H1 (cell line): ENCODE data around the gene ADGRF5. TPM values are rescaled to one million over a fixed set of nuclear protein-coding genes. Genes with fewer than 3 reads are reported as not detected.
A peak's percentile ranks its signal among the peaks of the same experiment; 100 is the strongest.

Experiments
- CTCF ChIA-PET: fragments of 300-600 bp; sonication (Branson Sonifier 250); formaldehyde crosslinking; loops from one replicate; lab custom pipeline; 2021; ENCODE audit not compliant: partially characterized antibody; lab: Charles Lee
- POLR2A ChIA-PET: fragments of 300-600 bp; sonication (Branson Sonifier 250); formaldehyde crosslinking; loops from one replicate; lab custom pipeline; 2021; ENCODE audit warnings: inconsistent platforms; ENCODE audit not compliant: partially characterized antibody; lab: Charles Lee
- DNase-seq, 2 experiments: peaks; one replicate each; pipeline versions ENCODE4 v3.0.0 to v3.0.0-alpha.2; 2010 to 2022; ENCODE audit warnings: low spot score in 2 of 2, low read depth in 1 of 2, mixed read lengths in 1 of 2
- FAIRE-seq: peaks from 2 replicates; lab custom pipeline; 2011; peaks lifted over from hg19 to GRCh38; lab: Jason Lieb, UNC
- H2AFZ ChIP-seq: 2 replicates; pipeline ENCODE4 v1.8.1; 2012; ENCODE audit warnings: low read length, inconsistent platforms
- H2AK5ac ChIP-seq: 2 replicates; pipeline ENCODE4 v1.6.1; 2013; ENCODE audit warnings: low read depth, low read length
- H2BK120ac ChIP-seq: replicated peaks from 2 replicates; pipeline ENCODE3; 2013; ENCODE audit warnings: low read depth, low read length, inconsistent platforms
- H2BK12ac ChIP-seq: 2 replicates; pipeline ENCODE4 v1.6.1; 2013; ENCODE audit warnings: low read depth, low read length
- H2BK15ac ChIP-seq: 2 replicates; pipeline ENCODE4 v1.6.1; 2013; ENCODE audit warnings: low read length
- H2BK20ac ChIP-seq: 2 replicates; pipeline ENCODE4 v1.6.1; 2013; ENCODE audit warnings: low read length
- H2BK5ac ChIP-seq: 2 replicates; pipeline ENCODE4 v1.6.1; 2013; ENCODE audit warnings: low read depth, low read length
- H3K14ac ChIP-seq: 2 replicates; pipeline ENCODE4 v1.6.1; 2013; ENCODE audit warnings: inconsistent platforms; ENCODE audit not compliant: insufficient read length
- H3K18ac ChIP-seq: 2 replicates; pipeline ENCODE4 v1.6.1; 2013; ENCODE audit warnings: low read length; ENCODE audit errors: extremely low read depth
- H3K23ac ChIP-seq: 2 replicates; pipeline ENCODE4 v1.6.1; 2013; ENCODE audit warnings: inconsistent platforms; ENCODE audit not compliant: insufficient read length
- H3K23me2 ChIP-seq: 2 replicates; pipeline ENCODE4 v1.6.1; 2013; ENCODE audit warnings: low read depth, low read length
- H3K27ac ChIP-seq: 2 replicates; pipeline ENCODE4 v1.6.1; 2011; ENCODE audit warnings: low read depth, low read length, inconsistent platforms
- H3K27me3 ChIP-seq, 4 experiments: replicated peaks in 1 of 4; 1 replicate in 1 of 4; 2 replicates in 3 of 4; pipeline versions ENCODE4 v1.6.1 to v1.8.1; 2011 to 2013; ENCODE audit warnings: low read length in 3 of 4, mild to moderate bottlenecking in 3 of 4, inconsistent platforms in 2 of 4, mixed read lengths in 2 of 4, moderate library complexity in 1 of 4; ENCODE audit not compliant: control insufficient read depth in 3 of 4, insufficient read depth in 3 of 4; ENCODE audit errors: extremely low read depth in 1 of 4
- H3K36me3 ChIP-seq, 4 experiments: 2 replicates each; pipeline versions ENCODE4 v1.6.1 to v1.8.1; 2011 to 2013; ENCODE audit warnings: mild to moderate bottlenecking in 4 of 4, low read length in 3 of 4, moderate library complexity in 2 of 4, control low read depth in 1 of 4, inconsistent platforms in 1 of 4; ENCODE audit not compliant: insufficient read depth in 4 of 4, control insufficient read depth in 2 of 4
- H3K4ac ChIP-seq: replicated peaks from 2 replicates; pipeline ENCODE3; 2013; ENCODE audit warnings: low read length, low read depth, mixed read lengths, inconsistent platforms; ENCODE audit not compliant: insufficient read length
- H3K4me1 ChIP-seq, 4 experiments: replicated peaks in 1 of 4; 1 replicate in 1 of 4; 2 replicates in 3 of 4; pipeline versions ENCODE4 v1.6.1 to v1.8.1; 2011 to 2013; ENCODE audit warnings: low read length in 3 of 4, inconsistent platforms in 2 of 4, mixed read lengths in 1 of 4; ENCODE audit not compliant: insufficient read depth in 4 of 4, control insufficient read depth in 3 of 4
- H3K4me2 ChIP-seq, 2 experiments: 2 replicates each; pipeline versions ENCODE4 v1.6.1 to v1.8.1; 2011 to 2013; ENCODE audit warnings: low read depth in 2 of 2, low read length in 2 of 2, control low read depth in 1 of 2, inconsistent platforms in 1 of 2, mild to moderate bottlenecking in 1 of 2; ENCODE audit not compliant: insufficient read depth in 1 of 2
- H3K4me3 ChIP-seq, 4 experiments: fragments of 200-600, 300-600 bp in 1 of 4; sonication (generic), shearing (Covaris generic), sonication (Bioruptor Twin) in 1 of 4; 2 replicates each; pipeline versions ENCODE4 v1.5.1 to v1.8.1; 2011 to 2016; ENCODE audit warnings: low read length in 4 of 4, low read depth in 3 of 4, control low read depth in 2 of 4, inconsistent platforms in 2 of 4, mild to moderate bottlenecking in 2 of 4, mixed read lengths in 1 of 4, moderate library complexity in 1 of 4; ENCODE audit not compliant: insufficient read depth in 2 of 4; ENCODE audit errors: extremely low read depth in 1 of 4
- H3K56ac ChIP-seq: replicated peaks from 2 replicates; pipeline ENCODE3; 2013; ENCODE audit warnings: low read depth, mild to moderate bottlenecking, mixed read lengths, low read length, inconsistent platforms; ENCODE audit not compliant: insufficient read length
- H3K79me1 ChIP-seq: 2 replicates; pipeline ENCODE4 v1.6.1; 2013; ENCODE audit warnings: low read depth, low read length, control low read depth
- H3K79me2 ChIP-seq, 2 experiments: 2 replicates each; pipeline versions ENCODE4 v1.6.1 to v1.8.1; 2012 to 2013; ENCODE audit warnings: low read length in 2 of 2, mild to moderate bottlenecking in 2 of 2, inconsistent platforms in 1 of 2; ENCODE audit not compliant: insufficient read depth in 2 of 2, control insufficient read depth in 1 of 2
- H3K9ac ChIP-seq, 4 experiments: replicated peaks in 1 of 4; 1 replicate in 1 of 4; 2 replicates in 3 of 4; pipeline versions ENCODE4 v1.6.1 to v1.8.1; 2011 to 2013; ENCODE audit warnings: low read depth in 3 of 4, low read length in 3 of 4, control low read depth in 2 of 4, mild to moderate bottlenecking in 2 of 4, moderate library complexity in 2 of 4, inconsistent platforms in 1 of 4; ENCODE audit errors: extremely low read depth in 1 of 4
- H3K9me3 ChIP-seq, 2 experiments: 2 replicates each; pipeline versions ENCODE4 v1.6.1 to v1.8.1; 2012 to 2013; ENCODE audit warnings: mild to moderate bottlenecking in 2 of 2, moderate library complexity in 2 of 2, control low read depth in 1 of 2, inconsistent platforms in 1 of 2, low read depth in 1 of 2, low read length in 1 of 2, mixed read lengths in 1 of 2; ENCODE audit not compliant: insufficient read depth in 2 of 2
- H4K20me1 ChIP-seq, 2 experiments: replicated peaks in 1 of 2; 2 replicates each; pipeline versions ENCODE3 to v1.8.1; 2011 to 2013; ENCODE audit warnings: inconsistent platforms in 2 of 2, low read length in 2 of 2, mild to moderate bottlenecking in 1 of 2; ENCODE audit not compliant: insufficient read depth in 2 of 2, control insufficient read depth in 1 of 2
- H4K5ac ChIP-seq: 2 replicates; pipeline ENCODE4 v1.6.1; 2013; ENCODE audit warnings: low read length, low read depth, mixed read lengths, inconsistent platforms; ENCODE audit not compliant: insufficient read length
- H4K8ac ChIP-seq: 2 replicates; pipeline ENCODE4 v1.8.0; 2013; ENCODE audit warnings: mild to moderate bottlenecking, moderate library complexity, low read length, inconsistent platforms; ENCODE audit not compliant: insufficient read depth; ENCODE audit errors: extremely low read depth
- H4K91ac ChIP-seq: replicated peaks from 2 replicates; pipeline ENCODE3; 2013; ENCODE audit warnings: low read length, mixed read lengths, inconsistent platforms; ENCODE audit not compliant: insufficient read length
- CEBPB ChIP-seq: IDR thresholded peaks from 2 replicates; pipeline ENCODE4 v1.6.1; 2012; ENCODE audit warnings: low read depth, low read length
- CHD2 ChIP-seq: IDR thresholded peaks from 2 replicates; pipeline ENCODE4 v1.6.1; 2012; ENCODE audit warnings: low read length, improper control_type of control experiment
- EP300 ChIP-seq, 2 experiments: IDR thresholded peaks; 1 replicate in 1 of 2; 2 replicates in 1 of 2; pipeline ENCODE4 v1.6.1; 2011 to 2012; ENCODE audit warnings: low read depth in 2 of 2, low read length in 2 of 2, mild to moderate bottlenecking in 2 of 2, borderline replicate concordance in 1 of 2, inconsistent platforms in 1 of 2, moderate library complexity in 1 of 2
- FOSL1 ChIP-seq: IDR thresholded peaks from 2 replicates; pipeline ENCODE4 v1.6.1; 2011; ENCODE audit warnings: mild to moderate bottlenecking, low read depth, low read length, moderate library complexity; ENCODE audit not compliant: insufficient read depth
- HDAC2 ChIP-seq, 2 experiments: fragments of 300-600 bp in 1 of 2; sonication (generic) in 1 of 2; IDR thresholded peaks; 2 replicates each; pipeline ENCODE4 v1.6.1; 2011 to 2012; ENCODE audit warnings: low read depth in 2 of 2, low read length in 2 of 2, mild to moderate bottlenecking in 2 of 2, moderate library complexity in 2 of 2, borderline replicate concordance in 1 of 2, inconsistent platforms in 1 of 2
- HDAC6 ChIP-seq: IDR thresholded peaks from one replicate; pipeline ENCODE4 v1.7.1; 2012; ENCODE audit warnings: low read depth, mild to moderate bottlenecking, inconsistent platforms, low read length, moderate library complexity
- WGBS, 2 experiments: shearing (Covaris generic) in 1 of 2; methylation state at CpG; one replicate each; pipeline versions ENCODE4 v1.1.6 to v1.1.7; 2013 to 2015; ENCODE audit warnings: low lambda C conversion rate in 2 of 2, mixed read lengths in 2 of 2, inconsistent platforms in 1 of 2, low coverage in 1 of 2, missing lambda C conversion rate in 1 of 2; ENCODE audit not compliant: insufficient replicate concordance in 2 of 2, insufficient coverage in 1 of 2, insufficient read length in 1 of 2; ENCODE audit errors: extremely low coverage in 1 of 2, missing lambda C conversion rate in 1 of 2; 5-methylcytosine and 5-hydroxymethylcytosine counted together
- polyA plus RNA-seq, 7 experiments: library from polyadenylated mRNA; depleted of rRNA in 3 of 7; stranded (reverse) in 5 of 7; unstranded in 2 of 7; fragments of >200 nt in 5 of 7; fragments of 200-250 nt in 2 of 7; gene quantifications; 1 replicate in 5 of 7; 2 replicates in 1 of 7; 4 replicates in 1 of 7; pipeline versions ENCODE4 v1.2.1 to v1.2.3, GENCODE V29; 2011 to 2013; ENCODE audit warnings: missing spikeins in 2 of 7, mixed read lengths in 2 of 7
- total RNA-seq: library from RNA; stranded (reverse); fragmentation: NEBNext Ultra II Directional; extraction: Animal tissue kit (Norgen Biotek cat#: 25700); gene quantifications from 2 replicates; pipeline ENCODE4 v1.2.1, GENCODE V29; 2021
- TF ChIP-seq, protein P1 (sequence below): IDR thresholded peaks from 2 replicates; pipeline ENCODE4 v1.6.1; 2012; ENCODE audit warnings: inconsistent platforms
- TF ChIP-seq, protein P2 (sequence below): IDR thresholded peaks from 2 replicates; pipeline ENCODE4 v1.6.1; 2012; ENCODE audit warnings: inconsistent platforms

Gene ADGRF5
- total and polyA plus RNA-seq, 2 of the 8 experiments (the other 6 are each of a cell fraction or from before 2014, with no cell fraction given) = 0.06 TPM; not detected in 1

DNA sequence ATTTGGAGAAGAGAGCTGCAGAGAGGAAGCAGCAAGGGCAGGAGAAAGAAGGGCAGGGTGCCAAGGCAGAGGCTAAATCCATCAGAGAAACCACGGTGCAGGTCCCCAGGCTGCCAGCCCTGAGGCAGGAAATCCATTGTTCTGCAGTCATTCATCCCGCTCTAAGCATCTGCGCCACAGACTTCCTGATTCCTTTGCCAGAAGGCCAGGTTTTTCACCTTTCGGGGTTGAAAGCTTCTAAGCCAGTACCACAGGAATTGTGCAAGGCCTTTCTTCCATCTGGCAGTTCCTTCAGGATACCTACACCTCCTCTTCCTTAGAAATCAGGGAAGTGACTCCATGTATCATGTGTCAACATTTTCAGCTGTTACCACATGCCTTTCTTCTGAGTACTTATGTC lies 45.6 kb downstream of the ADGRF5 start:
- Histone ChIP-seq H3K23me2 (no peaks in the 10 kb centered on the region; the same call in 1 of the 2 replicates), H3K4me1 (peaks cover 0 to 5% (median 0%) of the 10 kb centered on the region in 4 experiments; a peak in 2 of 7 replicates), H4K5ac (no peak overlapping the region), H2BK5ac (no peak overlapping the region; the same call in 1 of the 2 replicates), H3K27me3 (no peaks in the 10 kb centered on the region), H4K91ac (no peak overlapping the region), H3K4me2 (no peak overlapping the region), H4K8ac (no peak overlapping the region; the same call in 1 of the 2 replicates), H2AK5ac (no peak overlapping the region), H2BK20ac (no peak overlapping the region), H3K79me2 (no peaks in the 10 kb centered on the region), H3K56ac (no peak overlapping the region), H2BK15ac (no peak overlapping the region), H4K20me1 (no peaks in the 10 kb centered on the region), H3K14ac (no peak overlapping the region), H2BK120ac (no peak overlapping the region), H2AFZ (peak overlapping the region; percentile 54; the same call in 1 of the 2 replicates), H3K18ac (no peak overlapping the region; the same call in 1 of the 2 replicates), H3K23ac (no peak overlapping the region), H3K36me3 (no peaks in the 10 kb centered on the region), H3K27ac (no peak overlapping the region), H3K4me3 (no peak overlapping the region), H3K9me3 (no peaks in the 10 kb centered on the region), H3K79me1 (no peaks in the 10 kb centered on the region), H3K4ac (no peak overlapping the region), H2BK12ac (no peak overlapping the region), H3K9ac (no peak overlapping the region)
- no peak for TF ChIP-seq HDAC6
- TF ChIP-seq, protein P1, sequence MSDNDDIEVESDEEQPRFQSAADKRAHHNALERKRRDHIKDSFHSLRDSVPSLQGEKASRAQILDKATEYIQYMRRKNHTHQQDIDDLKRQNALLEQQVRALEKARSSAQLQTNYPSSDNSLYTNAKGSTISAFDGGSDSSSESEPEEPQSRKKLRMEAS = no peak
- no peak for TF ChIP-seq EP300 (IDR thresholded peaks at IDR 0.05; ENCODE audit: borderline replicate concordance in 1 of 2, low read depth in 2 of 2, low read length in 2 of 2)
- TF ChIP-seq, protein P2, sequence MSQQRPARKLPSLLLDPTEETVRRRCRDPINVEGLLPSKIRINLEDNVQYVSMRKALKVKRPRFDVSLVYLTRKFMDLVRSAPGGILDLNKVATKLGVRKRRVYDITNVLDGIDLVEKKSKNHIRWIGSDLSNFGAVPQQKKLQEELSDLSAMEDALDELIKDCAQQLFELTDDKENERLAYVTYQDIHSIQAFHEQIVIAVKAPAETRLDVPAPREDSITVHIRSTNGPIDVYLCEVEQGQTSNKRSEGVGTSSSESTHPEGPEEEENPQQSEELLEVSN = no peak
- peak; percentile 37; the same call in 1 of the 2 replicates for TF ChIP-seq CEBPB
- TF ChIP-seq HDAC2 (IDR thresholded peaks at IDR 0.05; ENCODE audit: borderline replicate concordance in 1 of 2, low read depth in 2 of 2, low read length in 2 of 2) = no peak
- no peak for TF ChIP-seq FOSL1
- no peak for TF ChIP-seq CHD2
- CTCF ChIA-PET = interaction anchor here (1.0 to 1.3 kb wide), 2 partner anchors 9 to 14 kb away, joined by 4 to 7 read pairs; no protein-coding TSS in a partner anchor
- POLR2A ChIA-PET = no interaction called here
- peak; percentile 27 to 52 for DNase-seq
- 37% methylated on average over 4 of the region's 4 CpGs; no CpG with 5 or more reads in 1 of the 2 experiments for WGBS, 2 experiments
- FAIRE-seq = no peak
